GM12865 (cell line): ENCODE measurements around the gene CSF2RB.

Experiments used
- DNase-seq: peaks from one replicate; pipeline ENCODE4 v3.0.0; 2010; ENCODE audit warnings: low read depth
- H3K4me3 ChIP-seq: 2 replicates; pipeline ENCODE4 v1.5.1; 2011; ENCODE audit warnings: mild to moderate bottlenecking, low read depth, low read length, control low read depth
- TF ChIP-seq, protein P1 (sequence below): IDR thresholded peaks from 2 replicates; pipeline ENCODE4 v1.5.1; 2011; ENCODE audit warnings: low read length, control low read depth, low read depth, inconsistent platforms; ENCODE audit not compliant: insufficient read depth; ENCODE audit errors: missing control alignments

CSF2RB gene

DNA sequence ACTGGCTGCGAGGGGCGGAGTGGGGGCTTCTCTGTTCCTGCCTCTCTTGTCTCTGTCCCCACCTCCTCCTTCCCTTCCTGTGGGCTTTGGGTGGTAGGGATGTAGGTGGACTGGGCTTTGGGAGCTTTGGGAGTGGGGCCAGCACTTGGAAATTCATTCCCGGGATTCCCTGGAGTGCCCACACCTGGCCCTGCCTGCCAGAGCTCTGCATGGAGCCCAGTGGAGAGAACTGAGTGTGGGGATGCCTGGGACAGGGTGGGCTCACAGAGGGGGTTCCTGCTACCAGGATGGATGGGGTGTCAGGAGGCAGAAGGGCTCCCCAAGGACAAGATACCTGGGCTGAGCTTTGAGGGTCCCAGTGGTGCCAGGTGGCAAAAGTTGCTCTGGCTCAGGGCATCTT lies 22.3 kb downstream of the CSF2RB start:
- DNase-seq: no peak
- H3K4me3 ChIP-seq: no peak overlapping the region
- TF ChIP-seq, protein P1, sequence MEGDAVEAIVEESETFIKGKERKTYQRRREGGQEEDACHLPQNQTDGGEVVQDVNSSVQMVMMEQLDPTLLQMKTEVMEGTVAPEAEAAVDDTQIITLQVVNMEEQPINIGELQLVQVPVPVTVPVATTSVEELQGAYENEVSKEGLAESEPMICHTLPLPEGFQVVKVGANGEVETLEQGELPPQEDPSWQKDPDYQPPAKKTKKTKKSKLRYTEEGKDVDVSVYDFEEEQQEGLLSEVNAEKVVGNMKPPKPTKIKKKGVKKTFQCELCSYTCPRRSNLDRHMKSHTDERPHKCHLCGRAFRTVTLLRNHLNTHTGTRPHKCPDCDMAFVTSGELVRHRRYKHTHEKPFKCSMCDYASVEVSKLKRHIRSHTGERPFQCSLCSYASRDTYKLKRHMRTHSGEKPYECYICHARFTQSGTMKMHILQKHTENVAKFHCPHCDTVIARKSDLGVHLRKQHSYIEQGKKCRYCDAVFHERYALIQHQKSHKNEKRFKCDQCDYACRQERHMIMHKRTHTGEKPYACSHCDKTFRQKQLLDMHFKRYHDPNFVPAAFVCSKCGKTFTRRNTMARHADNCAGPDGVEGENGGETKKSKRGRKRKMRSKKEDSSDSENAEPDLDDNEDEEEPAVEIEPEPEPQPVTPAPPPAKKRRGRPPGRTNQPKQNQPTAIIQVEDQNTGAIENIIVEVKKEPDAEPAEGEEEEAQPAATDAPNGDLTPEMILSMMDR: no peak

DNA sequence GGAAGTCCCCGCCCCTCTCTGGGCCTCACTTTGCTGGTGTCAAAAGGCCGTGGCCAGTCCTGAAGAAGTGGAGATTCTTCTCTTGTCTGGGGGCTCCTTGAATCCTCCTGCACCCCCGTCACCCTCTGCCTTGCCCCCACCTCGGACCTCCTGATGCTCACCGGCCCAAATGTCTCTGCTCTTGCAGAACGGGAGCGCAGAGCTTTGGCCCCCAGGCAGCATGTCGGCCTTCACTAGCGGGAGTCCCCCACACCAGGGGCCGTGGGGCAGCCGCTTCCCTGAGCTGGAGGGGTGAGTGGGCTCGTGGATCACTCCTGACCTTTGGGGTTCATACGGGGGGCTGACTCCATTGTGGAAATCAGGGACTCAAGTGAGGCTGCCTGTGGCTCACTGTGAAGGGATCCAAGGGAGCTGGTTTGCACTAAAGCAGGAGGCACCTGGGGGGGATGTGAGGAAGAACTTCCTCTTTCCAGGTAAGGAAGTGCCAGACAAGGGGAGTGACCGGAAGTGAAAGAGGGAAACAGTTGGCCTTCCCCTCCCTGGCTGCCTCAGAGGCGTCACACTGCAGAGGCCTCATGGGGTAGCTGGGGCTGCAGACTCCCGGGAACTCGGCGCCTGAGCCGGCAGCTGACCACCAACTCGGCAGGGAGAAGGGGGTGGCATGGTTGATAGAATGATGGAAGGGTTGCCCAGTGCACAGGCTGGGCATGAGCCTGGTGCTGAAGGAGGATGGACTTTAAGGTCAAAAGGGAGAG lies 23.1 kb downstream of the CSF2RB start:
- H3K4me3 ChIP-seq: no peak overlapping the region
- DNase-seq: no peak
- TF ChIP-seq, protein P1: no peak

DNA sequence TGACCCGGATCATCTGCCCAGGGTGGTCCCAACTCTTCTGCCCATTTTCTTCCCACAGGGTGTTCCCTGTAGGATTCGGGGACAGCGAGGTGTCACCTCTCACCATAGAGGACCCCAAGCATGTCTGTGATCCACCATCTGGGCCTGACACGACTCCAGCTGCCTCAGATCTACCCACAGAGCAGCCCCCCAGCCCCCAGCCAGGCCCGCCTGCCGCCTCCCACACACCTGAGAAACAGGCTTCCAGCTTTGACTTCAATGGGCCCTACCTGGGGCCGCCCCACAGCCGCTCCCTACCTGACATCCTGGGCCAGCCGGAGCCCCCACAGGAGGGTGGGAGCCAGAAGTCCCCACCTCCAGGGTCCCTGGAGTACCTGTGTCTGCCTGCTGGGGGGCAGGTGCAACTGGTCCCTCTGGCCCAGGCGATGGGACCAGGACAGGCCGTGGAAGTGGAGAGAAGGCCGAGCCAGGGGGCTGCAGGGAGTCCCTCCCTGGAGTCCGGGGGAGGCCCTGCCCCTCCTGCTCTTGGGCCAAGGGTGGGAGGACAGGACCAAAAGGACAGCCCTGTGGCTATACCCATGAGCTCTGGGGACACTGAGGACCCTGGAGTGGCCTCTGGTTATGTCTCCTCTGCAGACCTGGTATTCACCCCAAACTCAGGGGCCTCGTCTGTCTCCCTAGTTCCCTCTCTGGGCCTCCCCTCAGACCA lies 24.0 kb downstream of the CSF2RB start:
- TF ChIP-seq, protein P1: no peak
- no peak for DNase-seq

DNA sequence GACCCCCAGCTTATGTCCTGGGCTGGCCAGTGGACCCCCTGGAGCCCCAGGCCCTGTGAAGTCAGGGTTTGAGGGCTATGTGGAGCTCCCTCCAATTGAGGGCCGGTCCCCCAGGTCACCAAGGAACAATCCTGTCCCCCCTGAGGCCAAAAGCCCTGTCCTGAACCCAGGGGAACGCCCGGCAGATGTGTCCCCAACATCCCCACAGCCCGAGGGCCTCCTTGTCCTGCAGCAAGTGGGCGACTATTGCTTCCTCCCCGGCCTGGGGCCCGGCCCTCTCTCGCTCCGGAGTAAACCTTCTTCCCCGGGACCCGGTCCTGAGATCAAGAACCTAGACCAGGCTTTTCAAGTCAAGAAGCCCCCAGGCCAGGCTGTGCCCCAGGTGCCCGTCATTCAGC lies 24.6 kb downstream of the CSF2RB start:
- H3K4me3 ChIP-seq: no peak overlapping the region
- TF ChIP-seq, protein P1: no peak
- DNase-seq: no peak

More for the DNA sequence above, 24.0 kb downstream of the CSF2RB start:
- H3K4me3 ChIP-seq: no peak overlapping the region

DNA sequence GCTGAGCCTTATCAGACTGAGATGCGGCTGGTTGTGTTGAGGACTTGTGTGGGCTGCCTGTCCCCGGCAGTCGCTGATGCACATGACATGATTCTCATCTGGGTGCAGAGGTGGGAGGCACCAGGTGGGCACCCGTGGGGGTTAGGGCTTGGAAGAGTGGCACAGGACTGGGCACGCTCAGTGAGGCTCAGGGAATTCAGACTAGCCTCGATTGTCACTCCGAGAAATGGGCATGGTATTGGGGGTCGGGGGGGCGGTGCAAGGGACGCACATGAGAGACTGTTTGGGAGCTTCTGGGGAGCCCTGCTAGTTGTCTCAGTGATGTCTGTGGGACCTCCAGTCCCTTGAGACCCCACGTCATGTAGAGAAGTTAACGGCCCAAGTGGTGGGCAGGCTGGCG lies 25.5 kb downstream of the CSF2RB start:
- TF ChIP-seq, protein P1: no peak
- no peak overlapping the region for H3K4me3 ChIP-seq
- DNase-seq: no peak

DNA sequence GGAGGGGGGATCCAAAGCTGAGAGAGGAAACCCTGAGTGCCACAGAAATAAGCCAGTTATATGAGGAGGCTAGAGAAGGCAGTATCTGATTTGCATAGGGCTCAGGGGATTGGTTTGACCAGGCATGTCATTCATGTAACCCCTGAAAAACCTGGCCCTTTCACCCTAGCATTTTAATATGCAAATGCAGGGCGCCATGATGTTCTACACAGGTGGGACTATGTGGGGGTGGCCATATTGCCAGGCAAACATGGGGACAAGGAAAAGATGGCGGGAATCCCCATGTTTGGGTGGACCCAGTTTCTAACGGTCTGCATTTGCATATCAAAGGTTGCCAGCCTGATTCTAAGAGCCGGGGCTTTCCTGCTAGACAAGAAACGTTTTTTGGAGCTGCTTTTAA lies 27.2 kb downstream of the CSF2RB start:
- TF ChIP-seq, protein P1: no peak
- peak; percentile 86 for DNase-seq
- no peak overlapping the region for H3K4me3 ChIP-seq

DNA sequence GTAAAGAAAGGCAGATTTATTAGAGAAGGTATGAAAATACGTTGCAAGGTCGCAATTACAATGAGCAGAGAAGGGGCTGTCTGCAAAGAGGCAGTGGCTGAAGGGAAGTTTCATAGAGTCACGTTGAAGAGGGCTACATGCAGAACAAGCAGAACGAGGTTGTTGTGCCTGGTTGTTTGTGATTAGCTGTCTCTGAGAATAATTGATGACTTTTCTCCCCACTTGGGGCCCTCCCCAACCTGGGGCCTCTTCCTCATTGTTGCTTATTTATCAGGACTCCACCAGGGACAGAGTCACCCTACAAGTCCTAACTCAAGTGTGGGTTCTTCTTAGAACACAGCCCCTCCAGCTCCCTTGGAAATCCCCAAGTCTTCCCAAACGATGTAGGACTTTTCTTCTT lies 29.1 kb downstream of the CSF2RB start:
- DNase-seq: no peak
- TF ChIP-seq, protein P1: no peak
- no peak overlapping the region for H3K4me3 ChIP-seq
